IMR-90 (cell line): ENCODE data around the gene RAB11FIP3. TPM values are rescaled to one million over a fixed set of nuclear protein-coding genes. Genes with fewer than 3 reads are reported as not detected.
A peak's percentile ranks its signal among the peaks of the same experiment; 100 is the strongest.

ENCODE experiments used
- ATAC-seq: fragments of 200-7000 bp; cut with Tn5 transposase; 2 replicates; pipeline ENCODE4 v1.9.1; 2020; ENCODE audit warnings: low read depth, mild to moderate bottlenecking, moderate library complexity
- BruUV-seq: library from RNA; stranded (reverse); fragments of 400-500 nt; replicated peaks from 2 replicates; lab custom pipeline; 2021; lab: Mats Ljungman, UMichigan
- CTCF ChIA-PET: fragments of 300-600 bp; formaldehyde crosslinking; extraction: SDS; loops from one replicate; lab custom pipeline; 2021; ENCODE audit warnings: antibody characterized with exemption; lab: Yijun Ruan, JAX
- POLR2A ChIA-PET: fragments of 300-600 bp; sonication (Branson Sonifier 250); formaldehyde crosslinking; loops from one replicate; lab custom pipeline; 2022; ENCODE audit warnings: antibody characterized with exemption; ENCODE audit not compliant: unreplicated experiment; lab: Charles Lee
- DNase-seq: peaks from one replicate; pipeline ENCODE4 v3.0.0; 2013
- H2AFZ ChIP-seq: replicated peaks from 2 replicates; pipeline ENCODE3; 2013; ENCODE audit warnings: low read length, mild to moderate bottlenecking; ENCODE audit not compliant: poor library complexity
- H2AK5ac ChIP-seq: 2 replicates; pipeline ENCODE4 v1.6.1; 2013; ENCODE audit warnings: low read depth, low read length, inconsistent platforms
- H2AK9ac ChIP-seq: replicated peaks from 2 replicates; pipeline ENCODE3; 2013; ENCODE audit warnings: mild to moderate bottlenecking, low read depth, low read length, moderate library complexity; ENCODE audit not compliant: poor library complexity
- H2BK120ac ChIP-seq: 2 replicates; pipeline ENCODE4 v1.6.1; 2013; ENCODE audit warnings: low read depth, low read length, inconsistent platforms
- H2BK15ac ChIP-seq: 3 replicates; pipeline ENCODE4 v1.6.1; 2013; ENCODE audit warnings: low read depth, low read length, inconsistent platforms
- H2BK20ac ChIP-seq: 2 replicates; pipeline ENCODE4 v1.6.1; 2013; ENCODE audit warnings: low read depth, mild to moderate bottlenecking, inconsistent platforms, low read length, moderate library complexity
- H2BK5ac ChIP-seq: 2 replicates; pipeline ENCODE4 v1.6.1; 2013; ENCODE audit warnings: mild to moderate bottlenecking, low read depth, low read length, inconsistent platforms; ENCODE audit not compliant: poor library complexity, severe bottlenecking
- H3K14ac ChIP-seq: replicated peaks from 2 replicates; pipeline ENCODE4 v1.6.1; 2013; ENCODE audit warnings: low read depth, low read length, inconsistent platforms
- H3K18ac ChIP-seq: 2 replicates; pipeline ENCODE4 v1.6.1; 2013; ENCODE audit warnings: low read depth, low read length, control low read depth
- H3K23ac ChIP-seq: 2 replicates; pipeline ENCODE4 v1.6.1; 2013; ENCODE audit warnings: low read depth, low read length, inconsistent platforms
- H3K27ac ChIP-seq: 2 replicates; pipeline ENCODE4 v1.5.1; 2013; ENCODE audit warnings: mild to moderate bottlenecking, control low read depth, low read length; ENCODE audit not compliant: insufficient read depth
- H3K27me3 ChIP-seq: 2 replicates; pipeline ENCODE4 v1.6.1; 2013; ENCODE audit warnings: low read length; ENCODE audit not compliant: control insufficient read depth, insufficient read depth
- H3K36me3 ChIP-seq: 2 replicates; pipeline ENCODE4 v1.6.1; 2013; ENCODE audit warnings: low read length, mixed read lengths; ENCODE audit not compliant: control insufficient read depth, insufficient read depth
- H3K4ac ChIP-seq: 2 replicates; pipeline ENCODE4 v1.6.1; 2013; ENCODE audit warnings: low read depth, low read length, inconsistent platforms
- H3K4me1 ChIP-seq: 2 replicates; pipeline ENCODE4 v1.6.1; 2013; ENCODE audit warnings: low read length, mixed read lengths; ENCODE audit not compliant: control insufficient read depth, insufficient read depth
- H3K4me2 ChIP-seq: 2 replicates; pipeline ENCODE4 v1.6.1; 2013; ENCODE audit warnings: low read depth, mild to moderate bottlenecking, control low read depth, low read length, moderate library complexity
- H3K4me3 ChIP-seq: 2 replicates; pipeline ENCODE4 v1.5.1; 2013; ENCODE audit warnings: low read depth, mild to moderate bottlenecking, control low read depth, low read length, moderate library complexity; ENCODE audit not compliant: insufficient read depth
- H3K56ac ChIP-seq: 2 replicates; pipeline ENCODE4 v1.6.1; 2013; ENCODE audit warnings: low read length, inconsistent platforms; ENCODE audit not compliant: insufficient read depth; ENCODE audit errors: extremely low read depth
- H3K79me1 ChIP-seq, 2 experiments: 2 replicates each; pipeline ENCODE4 v1.6.1; 2013; ENCODE audit warnings: low read length in 2 of 2, inconsistent platforms in 1 of 2, low read depth in 1 of 2
- H3K9ac ChIP-seq: 2 replicates; pipeline ENCODE4 v1.6.1; 2013; ENCODE audit warnings: low read depth, low read length, control low read depth
- H3K9me1 ChIP-seq: 2 replicates; pipeline ENCODE4 v1.6.1; 2013; ENCODE audit warnings: low read length, inconsistent platforms; ENCODE audit not compliant: insufficient read depth
- H3K9me3 ChIP-seq: 2 replicates; pipeline ENCODE4 v1.6.1; 2013; ENCODE audit warnings: low read length; ENCODE audit not compliant: control insufficient read depth, insufficient read depth
- H4K20me1 ChIP-seq: 2 replicates; pipeline ENCODE4 v1.6.1; 2013; ENCODE audit warnings: low read length, inconsistent platforms; ENCODE audit not compliant: insufficient read depth
- H4K5ac ChIP-seq: 2 replicates; pipeline ENCODE4 v1.6.1; 2013; ENCODE audit warnings: mild to moderate bottlenecking, low read depth, low read length, control low read depth
- H4K8ac ChIP-seq, 2 experiments: 2 replicates each; pipeline ENCODE4 v1.6.1; 2013; ENCODE audit warnings: low read depth in 2 of 2, low read length in 2 of 2, control low read depth in 1 of 2, inconsistent platforms in 1 of 2
- H4K91ac ChIP-seq: 2 replicates; pipeline ENCODE4 v1.6.1; 2013; ENCODE audit warnings: low read depth, low read length, inconsistent platforms; ENCODE audit not compliant: insufficient read depth
- BHLHE40 ChIP-seq: fragments of 150-350 bp; IDR thresholded peaks from 2 replicates; pipeline ENCODE4 v1.6.1; 2016; ENCODE audit warnings: mild to moderate bottlenecking, low read depth, low read length
- CEBPB ChIP-seq: IDR thresholded peaks from 2 replicates; pipeline ENCODE4 v1.6.1; 2012; ENCODE audit warnings: low read depth, low read length, improper control_type of control experiment
- CHD1 ChIP-seq: IDR thresholded peaks from 2 replicates; pipeline ENCODE4 v1.6.1; 2012; ENCODE audit warnings: low read depth, low read length, improper control_type of control experiment
- FOS ChIP-seq: fragments of 150-350 bp; IDR thresholded peaks from 2 replicates; pipeline ENCODE4 v1.6.1; 2016; ENCODE audit warnings: low read depth, low read length
- MAFK ChIP-seq: IDR thresholded peaks from 2 replicates; pipeline ENCODE4 v1.6.1; 2012; ENCODE audit warnings: low read depth, low read length, improper control_type of control experiment
- MAZ ChIP-seq: IDR thresholded peaks from 2 replicates; pipeline ENCODE4 v1.6.1; 2012; ENCODE audit warnings: low read depth, mild to moderate bottlenecking, low read length, improper control_type of control experiment, moderate library complexity, borderline replicate concordance
- MXI1 ChIP-seq: IDR thresholded peaks from 2 replicates; pipeline ENCODE4 v1.6.1; 2012; ENCODE audit warnings: low read depth, mild to moderate bottlenecking, low read length, moderate library complexity, borderline replicate concordance
- NFE2L2 ChIP-seq: fragments of 150-350 bp; IDR thresholded peaks from 2 replicates; pipeline ENCODE4 v1.6.1; 2016; ENCODE audit warnings: low read depth, mild to moderate bottlenecking, low read length
- RAD21 ChIP-seq: IDR thresholded peaks from 2 replicates; pipeline ENCODE4 v1.6.1; 2012; ENCODE audit warnings: low read length, improper control_type of control experiment
- RCOR1 ChIP-seq: IDR thresholded peaks from 2 replicates; pipeline ENCODE4 v1.6.1; 2012; ENCODE audit warnings: mild to moderate bottlenecking, low read length, improper control_type of control experiment; ENCODE audit not compliant: insufficient replicate concordance
- SMC3 ChIP-seq: fragments of 150-350 bp; IDR thresholded peaks from 2 replicates; pipeline ENCODE4 v1.6.1; 2016; ENCODE audit warnings: low read depth, mild to moderate bottlenecking, antibody characterized with exemption, low read length, moderate library complexity
- WGBS, 2 experiments: methylation state at CpG; one replicate each; pipeline versions ENCODE4 v1.1.5 to v1.1.7; 2013; ENCODE audit warnings: missing lambda C conversion rate in 2 of 2; ENCODE audit not compliant: insufficient read length in 1 of 2; ENCODE audit errors: extremely low coverage in 2 of 2; 5-methylcytosine and 5-hydroxymethylcytosine counted together
- dilution Hi-C: fragments of 300-500 bp; cut with HindIII; formaldehyde crosslinking; loops from one replicate; pipeline ENCODE4 v1.14.3; 2018; ENCODE audit warnings: low sequenced_read_pairs; ENCODE audit not compliant: unreplicated experiment
- in situ Hi-C: fragments of 300-500 bp; cut with MboI; formaldehyde crosslinking; loops from 3 replicates; pipeline ENCODE4 v1.14.3; 2019; ENCODE audit warnings: low sequenced_read_pairs, inconsistent platforms, mixed read lengths
- intact Hi-C: fragments of 100-400 bp; cut with micrococcal nuclease; formaldehyde crosslinking; loops from 2 replicates; pipeline ENCODE4 v1.10.0; 2022
- polyA plus RNA-seq, 3 experiments: library from polyadenylated mRNA; depleted of rRNA; stranded (reverse); fragments of >200 nt; gene quantifications; 2 replicates each; pipeline ENCODE4 v1.2.3, GENCODE V29; 2012; ENCODE audit warnings: low replicate concordance in 1 of 3
- total RNA-seq: library from RNA; depleted of rRNA; stranded (reverse); fragments of >200 nt; gene quantifications from 2 replicates; pipeline ENCODE4 v1.2.3, GENCODE V29; 2012
- TF ChIP-seq, protein P1 (sequence below): fragments of 150-350 bp; IDR thresholded peaks from 2 replicates; pipeline ENCODE4 v1.6.1; 2017; ENCODE audit warnings: mild to moderate bottlenecking, antibody characterized with exemption, low read length, low read depth
- TF ChIP-seq, protein P2 (sequence below): fragments of 150-350 bp; IDR thresholded peaks from 2 replicates; pipeline ENCODE4 v1.6.1; 2016; ENCODE audit warnings: low read depth, mild to moderate bottlenecking, low read length, moderate library complexity, borderline replicate concordance

Gene RAB11FIP3
- total and polyA plus RNA-seq, 2 of the 4 experiments (the other 2 are of a cell fraction): 7.5 to 22.5 TPM

DNA sequence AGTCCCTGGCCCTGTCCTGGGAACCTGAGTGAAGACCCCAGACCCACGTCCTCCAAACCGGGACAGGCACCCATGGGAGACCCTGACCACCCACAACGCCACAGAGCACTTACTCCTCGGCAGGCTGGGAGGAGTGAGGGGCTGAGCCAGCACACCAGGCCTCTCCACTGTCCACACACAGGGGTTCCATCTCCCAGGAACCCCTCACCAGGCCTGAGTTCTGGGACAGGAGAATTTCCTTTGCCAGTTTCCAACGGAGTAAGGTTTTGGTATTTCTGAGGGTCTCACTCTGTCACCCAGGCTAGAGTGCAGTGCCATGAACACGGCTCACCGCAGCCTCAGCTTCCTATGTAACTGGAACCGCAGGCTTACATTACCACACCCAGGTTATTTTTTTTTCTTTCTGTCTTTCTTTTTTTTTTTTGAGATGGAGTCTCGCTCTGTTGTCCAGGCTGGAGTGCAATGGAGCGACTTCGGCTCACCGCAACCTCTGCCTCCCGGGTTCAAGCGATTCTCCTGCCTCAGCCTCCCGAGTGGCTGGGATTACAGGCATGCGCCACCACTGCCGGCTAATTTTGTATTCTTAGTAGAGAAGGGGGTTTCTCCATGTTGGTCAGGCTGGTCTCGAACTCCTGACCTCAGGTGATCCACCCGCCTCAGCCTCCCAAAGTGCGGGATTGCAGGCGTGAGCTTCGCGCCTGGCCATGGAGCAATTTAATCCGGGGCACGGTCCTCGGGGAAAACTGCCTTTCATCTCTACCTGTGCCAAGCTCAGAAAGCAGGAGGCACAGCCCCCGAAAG lies 45.3 kb upstream of the RAB11FIP3 start (continued):
- TF ChIP-seq, protein P1, sequence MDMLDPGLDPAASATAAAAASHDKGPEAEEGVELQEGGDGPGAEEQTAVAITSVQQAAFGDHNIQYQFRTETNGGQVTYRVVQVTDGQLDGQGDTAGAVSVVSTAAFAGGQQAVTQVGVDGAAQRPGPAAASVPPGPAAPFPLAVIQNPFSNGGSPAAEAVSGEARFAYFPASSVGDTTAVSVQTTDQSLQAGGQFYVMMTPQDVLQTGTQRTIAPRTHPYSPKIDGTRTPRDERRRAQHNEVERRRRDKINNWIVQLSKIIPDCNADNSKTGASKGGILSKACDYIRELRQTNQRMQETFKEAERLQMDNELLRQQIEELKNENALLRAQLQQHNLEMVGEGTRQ: no peak

DNA sequence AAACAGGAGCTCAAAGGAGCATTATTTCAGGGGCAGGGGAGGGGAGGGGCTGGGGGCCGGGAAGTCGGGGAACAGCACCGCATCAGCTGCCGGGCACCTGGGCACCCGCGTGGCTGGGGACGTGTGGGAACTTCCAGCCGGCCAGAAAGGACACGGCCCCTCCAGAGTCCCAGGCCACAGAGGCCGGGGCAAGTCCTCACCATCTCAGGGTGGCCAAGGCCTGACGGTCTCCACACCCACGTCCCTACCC lies 44.8 kb upstream of the RAB11FIP3 start:
- Histone ChIP-seq H4K5ac (no peak overlapping the region), H3K9me3 (no peaks in the 10 kb centered on the region), H2BK120ac (no peak overlapping the region), H3K27me3 (no peaks in the 10 kb centered on the region), H3K4me1 (peaks cover 2% of the 10 kb centered on the region; the same call in 1 of the 2 replicates), H2BK20ac (no peak overlapping the region), H4K8ac (peak overlapping the region in 1 of 2 experiments; percentile 24; a peak in 1 of 4 replicates), H2AK9ac (peak overlapping the region; percentile 94), H3K9ac (peak overlapping the region; percentile 91), H4K20me1 (peaks cover 16% of the 10 kb centered on the region), H2AK5ac (peak overlapping the region; percentile 84), H2BK5ac (peak overlapping the region; percentile 26), H2AFZ (peak overlapping the region; percentile 87), H3K27ac (peak overlapping the region; percentile 82), H3K79me1 (peaks cover 13 to 29% of the 10 kb centered on the region in 2 experiments; a peak in 3 of 4 replicates), H3K14ac (peak overlapping the region; percentile 62; the same call in 1 of the 2 replicates), H3K9me1 (no peaks in the 10 kb centered on the region), H3K4me3 (peak overlapping the region; percentile 88), H4K91ac (no peak overlapping the region), H3K18ac (no peak overlapping the region), H2BK15ac (no peak overlapping the region), H3K36me3 (peaks cover 16% of the 10 kb centered on the region), H3K4ac (peak overlapping the region; percentile 65; the same call in 1 of the 2 replicates), H3K23ac (peak overlapping the region; percentile 86), H3K4me2 (peak overlapping the region; percentile 95), H3K56ac (no peak overlapping the region; the same call in 1 of the 2 replicates)
- dilution Hi-C loops (no loop called here), in situ Hi-C loops (no loop called here), intact Hi-C loops (no loop called here)
- 8% methylated on average over 8 of the region's 12 CpGs; no CpG with 5 or more reads in 1 of the 2 experiments for WGBS, 2 experiments
- CTCF ChIA-PET: no interaction called here
- ATAC-seq: peak; percentile 49
- no peak for DNase-seq
- no TSS peak for BruUV-seq
- POLR2A ChIA-PET: interaction anchor here (0.6 kb wide), 1 partner anchor 13 kb away, joined by 5 read pairs; no protein-coding TSS in a partner anchor
- TF ChIP-seq RAD21 (no peak), MAFK (no peak), BHLHE40 (no peak), NFE2L2 (no peak), CHD1 (no peak), FOS (no peak), MAZ (no peak), SMC3 (no peak), CEBPB (no peak), RCOR1 (no peak), MXI1 (no peak)
- TF ChIP-seq, protein P2, sequence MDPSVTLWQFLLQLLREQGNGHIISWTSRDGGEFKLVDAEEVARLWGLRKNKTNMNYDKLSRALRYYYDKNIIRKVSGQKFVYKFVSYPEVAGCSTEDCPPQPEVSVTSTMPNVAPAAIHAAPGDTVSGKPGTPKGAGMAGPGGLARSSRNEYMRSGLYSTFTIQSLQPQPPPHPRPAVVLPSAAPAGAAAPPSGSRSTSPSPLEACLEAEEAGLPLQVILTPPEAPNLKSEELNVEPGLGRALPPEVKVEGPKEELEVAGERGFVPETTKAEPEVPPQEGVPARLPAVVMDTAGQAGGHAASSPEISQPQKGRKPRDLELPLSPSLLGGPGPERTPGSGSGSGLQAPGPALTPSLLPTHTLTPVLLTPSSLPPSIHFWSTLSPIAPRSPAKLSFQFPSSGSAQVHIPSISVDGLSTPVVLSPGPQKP: no peak
- TF ChIP-seq, protein P1: no peak
